Ishikawa (cell line): ENCODE measurements around the gene SCYL1.

Experiments
- CREB1 ChIP-seq: IDR thresholded peaks from 2 replicates; pipeline ENCODE4 v1.6.1; 2012; ENCODE audit warnings: low read depth
- REST ChIP-seq: IDR thresholded peaks from 2 replicates; pipeline ENCODE4 v1.6.1; 2012; ENCODE audit warnings: low read depth, mild to moderate bottlenecking
- YY1 ChIP-seq: IDR thresholded peaks from 2 replicates; pipeline ENCODE4 v1.6.1; 2012; ENCODE audit warnings: low read depth

- TF ChIP-seq REST (no peak), YY1 (no peak), CREB1 (no peak)
Measured at GRCh38 chr11:65498727-65498976, 26.2 kb upstream of the SCYL1 start.
